Fibroblast of lung (primary cell): ENCODE results near the gene HSPBAP1. TPM values are rescaled to one million over a fixed set of nuclear protein-coding genes. Genes with fewer than 3 reads are reported as not detected.

Experiments
- DNase-seq, 2 donors: peaks; one replicate each; pipeline versions ENCODE4 v3.0.0 to v3.0.0-alpha.2; 2010; ENCODE audit warnings: low read depth in 2 of 2
- H2AFZ ChIP-seq: 2 replicates; pipeline ENCODE4 v1.5.1; 2012; ENCODE audit warnings: low read length, control low read depth, inconsistent platforms
- H3K27ac ChIP-seq: 2 replicates; pipeline ENCODE4 v1.5.1; 2011; ENCODE audit warnings: low read length, control low read depth; ENCODE audit not compliant: insufficient read depth
- H3K27me3 ChIP-seq: 2 replicates; pipeline ENCODE4 v1.5.1; 2011; ENCODE audit warnings: mild to moderate bottlenecking, low read length; ENCODE audit not compliant: control insufficient read depth, insufficient read depth
- H3K36me3 ChIP-seq: 2 replicates; pipeline ENCODE4 v1.5.1; 2011; ENCODE audit warnings: low read length; ENCODE audit not compliant: control insufficient read depth, insufficient read depth
- H3K4me1 ChIP-seq: 2 replicates; pipeline ENCODE4 v1.5.1; 2011; ENCODE audit warnings: low read length; ENCODE audit not compliant: control insufficient read depth, insufficient read depth; ENCODE audit errors: extremely low read depth
- H3K4me2 ChIP-seq: 2 replicates; pipeline ENCODE4 v1.5.1; 2011; ENCODE audit warnings: low read length, control low read depth; ENCODE audit not compliant: insufficient read depth; ENCODE audit errors: extremely low read depth
- H3K4me3 ChIP-seq, 4 experiments: fragments of 200-600 bp in 1 of 4; sonication (generic) in 1 of 4; replicated peaks in 1 of 4; 2 replicates each; pipeline ENCODE4 v1.5.1; 2011 to 2016; ENCODE audit warnings: low read length in 4 of 4, low read depth in 3 of 4, mild to moderate bottlenecking in 3 of 4, control low read depth in 2 of 4, inconsistent platforms in 1 of 4, mixed read lengths in 1 of 4; ENCODE audit not compliant: insufficient read depth in 1 of 4; ENCODE audit errors: control extremely low read depth in 1 of 4
- H3K79me2 ChIP-seq: 2 replicates; pipeline ENCODE4 v1.5.1; 2012; ENCODE audit warnings: mild to moderate bottlenecking, low read length, inconsistent platforms; ENCODE audit not compliant: control insufficient read depth, insufficient read depth
- H3K9ac ChIP-seq: 2 replicates; pipeline ENCODE4 v1.5.1; 2011; ENCODE audit warnings: mild to moderate bottlenecking, low read length, control low read depth; ENCODE audit not compliant: insufficient read depth
- H3K9me3 ChIP-seq: 2 replicates; pipeline ENCODE4 v1.5.1; 2012; ENCODE audit warnings: low read depth, low read length; ENCODE audit not compliant: control insufficient read depth, insufficient read depth
- H4K20me1 ChIP-seq: 2 replicates; pipeline ENCODE4 v1.5.1; 2011; ENCODE audit warnings: low read length; ENCODE audit not compliant: control insufficient read depth, insufficient read depth; ENCODE audit errors: extremely low read depth
- EZH2 ChIP-seq: IDR thresholded peaks from 2 replicates; pipeline ENCODE4 v1.5.1; 2012; ENCODE audit warnings: low read length, control low read depth, mild to moderate bottlenecking; ENCODE audit errors: missing control alignments
- polyA plus RNA-seq, 2 donors: library from polyadenylated mRNA; depleted of rRNA in 1 of 2; stranded (reverse) in 1 of 2; unstranded in 1 of 2; fragments of >200 nt; gene quantifications; 2 replicates each; pipeline ENCODE4 v1.2.1, GENCODE V29; 2011 to 2012; ENCODE audit warnings: missing spikeins in 1 of 2
- total RNA-seq: library from RNA; depleted of rRNA; stranded (reverse); fragments of >200 nt; gene quantifications from 2 replicates; pipeline ENCODE4 v1.2.1, GENCODE V29; 2014
- TF ChIP-seq, protein P1 (sequence below), 2 donors: IDR thresholded peaks in 1 of 2; conservative IDR thresholded peaks in 1 of 2; 1 replicate in 1 of 2; 2 replicates in 1 of 2; pipeline ENCODE4 v1.5.1; 2011 to 2012; ENCODE audit warnings: low read length in 2 of 2, control low read depth in 1 of 2, inconsistent platforms in 1 of 2, low read depth in 1 of 2, mild to moderate bottlenecking in 1 of 2

Gene HSPBAP1
- total and polyA plus RNA-seq, 2 donors (not counting 1 experiment from before 2014, with no cell fraction given) = 5.2 to 12.4 TPM

DNA sequence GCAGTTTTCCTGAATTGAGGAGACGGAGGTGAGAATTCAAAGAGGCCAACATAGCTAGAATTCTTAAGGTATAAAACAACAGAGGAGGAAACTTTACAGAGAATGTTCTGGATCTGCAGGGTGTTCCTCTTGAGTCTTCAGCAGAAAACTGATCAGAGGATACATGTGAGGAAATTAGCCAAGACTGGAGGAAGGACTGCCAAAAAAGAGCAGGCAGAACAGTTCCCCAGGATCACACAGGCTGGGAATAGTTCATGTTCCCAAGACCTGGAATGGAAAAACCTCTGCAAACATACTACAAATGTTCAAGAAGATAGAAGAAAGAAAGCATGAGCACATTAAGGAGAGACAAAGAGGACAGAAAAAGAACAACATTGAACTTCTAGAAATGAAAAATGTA lies 8.7 kb upstream of the HSPBAP1 start:
- Histone ChIP-seq H2AFZ (no peak overlapping the region), H3K4me3 (no peak overlapping the region), H3K27ac (no peak overlapping the region), H4K20me1 (no peaks in the 10 kb centered on the region), H3K36me3 (no peaks in the 10 kb centered on the region), H3K4me2 (no peak overlapping the region), H3K9ac (no peak overlapping the region), H3K4me1 (no peaks in the 10 kb centered on the region), H3K27me3 (no peaks in the 10 kb centered on the region), H3K79me2 (no peaks in the 10 kb centered on the region), H3K9me3 (no peaks in the 10 kb centered on the region)
- TF ChIP-seq, protein P1, sequence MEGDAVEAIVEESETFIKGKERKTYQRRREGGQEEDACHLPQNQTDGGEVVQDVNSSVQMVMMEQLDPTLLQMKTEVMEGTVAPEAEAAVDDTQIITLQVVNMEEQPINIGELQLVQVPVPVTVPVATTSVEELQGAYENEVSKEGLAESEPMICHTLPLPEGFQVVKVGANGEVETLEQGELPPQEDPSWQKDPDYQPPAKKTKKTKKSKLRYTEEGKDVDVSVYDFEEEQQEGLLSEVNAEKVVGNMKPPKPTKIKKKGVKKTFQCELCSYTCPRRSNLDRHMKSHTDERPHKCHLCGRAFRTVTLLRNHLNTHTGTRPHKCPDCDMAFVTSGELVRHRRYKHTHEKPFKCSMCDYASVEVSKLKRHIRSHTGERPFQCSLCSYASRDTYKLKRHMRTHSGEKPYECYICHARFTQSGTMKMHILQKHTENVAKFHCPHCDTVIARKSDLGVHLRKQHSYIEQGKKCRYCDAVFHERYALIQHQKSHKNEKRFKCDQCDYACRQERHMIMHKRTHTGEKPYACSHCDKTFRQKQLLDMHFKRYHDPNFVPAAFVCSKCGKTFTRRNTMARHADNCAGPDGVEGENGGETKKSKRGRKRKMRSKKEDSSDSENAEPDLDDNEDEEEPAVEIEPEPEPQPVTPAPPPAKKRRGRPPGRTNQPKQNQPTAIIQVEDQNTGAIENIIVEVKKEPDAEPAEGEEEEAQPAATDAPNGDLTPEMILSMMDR (conservative IDR thresholded peaks at IDR 0.05 in 1 of 2, IDR thresholded peaks at IDR 0.05 in 1 of 2; ENCODE audit: low read depth in 1 of 2, low read length in 2 of 2) = no peak
- TF ChIP-seq EZH2 = no peak
- no peak for DNase-seq

- Histone ChIP-seq H3K9me3 (no peaks in the 10 kb centered on the region), H3K36me3 (no peaks in the 10 kb centered on the region), H3K4me3 (no peak overlapping the region), H4K20me1 (no peaks in the 10 kb centered on the region), H3K4me2 (no peak overlapping the region), H3K27ac (no peak overlapping the region), H3K4me1 (no peaks in the 10 kb centered on the region), H3K27me3 (no peaks in the 10 kb centered on the region), H3K9ac (no peak overlapping the region), H3K79me2 (no peaks in the 10 kb centered on the region), H2AFZ (no peak overlapping the region)
- DNase-seq = no peak
- TF ChIP-seq, protein P1 (conservative IDR thresholded peaks at IDR 0.05 in 1 of 2, IDR thresholded peaks at IDR 0.05 in 1 of 2; ENCODE audit: low read depth in 1 of 2, low read length in 2 of 2) = no peak
- no peak for TF ChIP-seq EZH2
These were observed 7.1 kb upstream of the HSPBAP1 start for GRCh38 chr3:122800706-122801237.

DNA sequence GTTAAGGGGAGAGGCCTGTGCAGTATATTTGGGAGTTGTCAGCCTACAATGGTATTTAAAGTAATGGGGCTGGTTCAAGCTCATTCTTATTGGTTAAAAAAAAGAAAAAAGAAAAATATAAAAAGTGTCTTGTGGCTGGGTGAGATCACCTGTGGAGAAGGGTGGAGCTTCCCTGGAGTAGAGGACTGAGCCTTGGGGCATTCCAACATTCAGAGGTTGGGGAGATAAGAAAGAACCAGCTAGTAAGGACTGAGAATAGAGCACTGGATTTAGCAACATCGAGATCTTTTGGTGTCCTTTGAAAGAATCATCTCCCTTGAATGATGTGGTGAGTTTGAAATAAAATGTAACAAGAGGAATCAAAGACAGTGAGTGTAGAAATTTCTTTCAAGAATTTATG lies 6.4 kb upstream of the HSPBAP1 start:
- Histone ChIP-seq H3K4me3 (no peak overlapping the region), H4K20me1 (no peaks in the 10 kb centered on the region), H3K36me3 (no peaks in the 10 kb centered on the region), H3K79me2 (no peaks in the 10 kb centered on the region), H3K27me3 (no peaks in the 10 kb centered on the region), H3K27ac (no peak overlapping the region), H3K9ac (no peak overlapping the region), H3K4me1 (no peaks in the 10 kb centered on the region), H3K9me3 (no peaks in the 10 kb centered on the region), H2AFZ (no peak overlapping the region), H3K4me2 (no peak overlapping the region)
- no peak for DNase-seq
- TF ChIP-seq EZH2 = no peak
